GM21367 (cell line): ENCODE measurements around the gene LPCAT2.

Source experiments
- ATAC-seq: cut with Tn5 transposase; IDR thresholded peaks from one replicate; pipeline ENCODE4 v1.9.1; 2021; ENCODE audit not compliant: unreplicated experiment

The LPCAT2 gene

DNA sequence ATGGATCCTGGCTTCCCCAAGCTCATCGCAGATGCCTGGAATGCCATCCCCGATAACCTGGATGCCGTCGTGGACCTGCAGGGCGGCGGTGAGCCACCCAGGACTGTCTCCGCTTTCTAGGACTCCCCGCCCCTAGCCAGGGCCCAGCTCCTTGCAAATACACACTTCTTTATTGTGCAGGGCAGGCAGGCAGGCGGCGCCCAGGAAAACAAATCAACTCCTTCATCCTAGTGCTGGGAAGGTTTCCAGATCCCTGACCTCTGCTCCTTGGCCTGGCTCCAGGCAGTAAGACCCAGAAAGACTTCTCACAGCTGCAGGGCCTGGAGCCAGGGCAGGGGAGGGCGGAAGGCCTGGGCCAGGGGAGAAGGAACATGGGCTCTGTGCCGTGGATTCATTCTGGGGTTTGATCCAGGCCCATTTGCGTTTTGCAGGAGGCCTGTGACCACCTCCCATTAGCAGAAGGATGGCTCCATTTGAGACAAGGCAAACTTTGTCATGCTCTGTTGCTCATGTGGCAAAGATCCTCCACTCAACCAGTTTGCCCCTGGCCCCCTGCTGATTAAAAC lies 6.0 kb upstream of the LPCAT2 start:
- no peak for ATAC-seq

DNA sequence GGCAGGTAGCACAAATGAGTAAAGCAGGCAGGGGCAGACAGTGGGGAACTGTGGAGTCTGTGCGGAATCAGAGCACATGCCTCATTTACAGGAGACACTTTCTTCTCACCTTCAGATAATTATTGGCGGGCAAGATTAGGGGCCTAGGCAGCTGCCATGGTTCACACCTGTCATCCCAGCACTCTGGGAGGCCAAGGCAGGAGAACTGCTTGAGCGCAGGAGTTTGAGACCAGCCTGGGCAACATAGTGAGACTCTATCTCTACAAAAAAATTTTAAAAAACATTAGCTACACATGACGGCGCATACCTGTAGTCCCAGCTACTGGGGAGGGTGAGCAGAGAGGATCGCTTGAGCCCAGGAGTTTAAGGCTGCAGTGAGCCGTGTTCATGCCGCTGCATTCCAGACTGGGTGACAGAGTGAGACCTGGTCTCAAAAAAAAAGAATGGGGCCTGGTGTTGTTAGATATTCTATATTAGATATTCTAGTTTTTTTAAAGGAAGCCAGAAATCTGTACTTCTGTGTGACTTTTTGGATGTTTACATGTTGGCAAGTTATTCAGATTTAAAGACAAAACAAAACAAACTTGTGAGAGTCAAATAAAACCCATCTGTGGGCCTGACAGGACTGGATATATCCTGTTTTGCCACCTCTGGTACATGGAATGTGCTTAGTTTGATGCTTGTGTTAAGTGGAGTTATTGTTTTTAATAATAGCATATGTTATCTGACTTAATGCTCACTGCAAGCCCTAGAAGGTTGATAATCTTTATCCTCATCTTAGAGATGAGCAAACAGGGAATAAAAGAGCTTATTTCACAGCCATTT lies 4.9 kb upstream of the LPCAT2 start:
- no peak for ATAC-seq

DNA sequence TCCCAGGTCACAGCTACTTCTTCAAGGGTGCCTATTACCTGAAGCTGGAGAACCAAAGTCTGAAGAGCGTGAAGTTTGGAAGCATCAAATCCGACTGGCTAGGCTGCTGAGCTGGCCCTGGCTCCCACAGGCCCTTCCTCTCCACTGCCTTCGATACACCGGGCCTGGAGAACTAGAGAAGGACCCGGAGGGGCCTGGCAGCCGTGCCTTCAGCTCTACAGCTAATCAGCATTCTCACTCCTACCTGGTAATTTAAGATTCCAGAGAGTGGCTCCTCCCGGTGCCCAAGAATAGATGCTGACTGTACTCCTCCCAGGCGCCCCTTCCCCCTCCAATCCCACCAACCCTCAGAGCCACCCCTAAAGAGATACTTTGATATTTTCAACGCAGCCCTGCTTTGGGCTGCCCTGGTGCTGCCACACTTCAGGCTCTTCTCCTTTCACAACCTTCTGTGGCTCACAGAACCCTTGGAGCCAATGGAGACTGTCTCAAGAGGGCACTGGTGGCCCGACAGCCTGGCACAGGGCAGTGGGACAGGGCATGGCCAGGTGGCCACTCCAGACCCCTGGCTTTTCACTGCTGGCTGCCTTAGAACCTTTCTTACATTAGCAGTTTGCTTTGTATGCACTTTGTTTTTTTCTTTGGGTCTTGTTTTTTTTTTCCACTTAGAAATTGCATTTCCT lies 3.4 kb upstream of the LPCAT2 start:
- ATAC-seq = no peak

DNA sequence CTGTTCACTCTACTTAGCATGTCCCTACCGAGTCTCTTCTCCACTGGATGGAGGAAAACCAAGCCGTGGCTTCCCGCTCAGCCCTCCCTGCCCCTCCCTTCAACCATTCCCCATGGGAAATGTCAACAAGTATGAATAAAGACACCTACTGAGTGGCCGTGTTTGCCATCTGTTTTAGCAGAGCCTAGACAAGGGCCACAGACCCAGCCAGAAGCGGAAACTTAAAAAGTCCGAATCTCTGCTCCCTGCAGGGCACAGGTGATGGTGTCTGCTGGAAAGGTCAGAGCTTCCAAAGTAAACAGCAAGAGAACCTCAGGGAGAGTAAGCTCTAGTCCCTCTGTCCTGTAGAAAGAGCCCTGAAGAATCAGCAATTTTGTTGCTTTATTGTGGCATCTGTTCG lies 2.8 kb upstream of the LPCAT2 start:
- ATAC-seq = no peak

DNA sequence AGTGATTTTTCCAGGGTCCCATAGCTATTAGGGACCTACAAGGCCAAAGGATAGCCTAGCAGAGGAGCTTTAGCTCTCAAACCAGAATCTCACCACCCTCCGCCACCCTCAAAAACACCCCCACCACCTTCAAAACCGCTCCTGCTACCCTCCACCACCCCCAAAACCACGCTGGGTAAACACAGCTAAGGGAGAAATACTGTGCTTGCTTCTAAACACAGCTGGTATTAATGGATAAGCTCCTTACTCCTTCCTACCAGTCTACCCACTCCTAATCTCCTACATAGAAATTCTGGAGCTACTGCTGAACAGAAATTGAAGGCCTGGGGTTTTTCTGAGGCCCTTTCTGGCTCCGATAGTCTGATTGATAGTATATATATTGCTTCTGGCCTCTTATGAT lies 2.2 kb upstream of the LPCAT2 start:
- ATAC-seq = no peak

DNA sequence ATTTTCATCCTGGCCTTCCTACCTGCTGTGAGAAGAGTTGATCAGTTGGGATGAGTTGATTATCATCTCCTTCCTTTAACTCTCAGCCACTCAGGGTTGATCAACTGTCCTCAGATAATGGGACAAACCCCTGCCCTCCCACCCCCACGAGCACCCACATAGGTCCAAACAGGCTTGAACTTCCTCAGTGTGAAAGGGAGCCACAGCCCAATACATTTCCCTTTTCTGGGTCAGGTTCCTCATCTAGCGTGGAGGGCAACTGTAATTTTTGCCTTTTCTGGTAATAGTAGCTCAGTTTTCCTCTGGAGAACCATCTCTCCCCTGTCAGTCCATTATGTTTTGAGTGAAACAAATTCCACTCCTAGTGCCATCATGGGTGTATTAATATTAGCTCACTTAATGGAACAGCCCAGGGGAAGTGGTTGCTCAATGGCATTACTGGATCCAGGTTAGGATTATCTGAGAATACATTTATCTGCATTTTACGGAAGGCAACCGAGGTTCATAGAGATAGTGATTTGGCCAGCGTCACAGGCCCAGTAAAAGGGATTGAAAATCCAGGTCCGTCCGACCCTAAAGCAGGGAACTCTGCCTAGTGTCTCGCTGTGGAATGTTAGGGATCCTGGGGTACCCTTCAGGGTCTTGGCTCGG lies 476 bp upstream of the LPCAT2 start:
- ATAC-seq = no peak

DNA sequence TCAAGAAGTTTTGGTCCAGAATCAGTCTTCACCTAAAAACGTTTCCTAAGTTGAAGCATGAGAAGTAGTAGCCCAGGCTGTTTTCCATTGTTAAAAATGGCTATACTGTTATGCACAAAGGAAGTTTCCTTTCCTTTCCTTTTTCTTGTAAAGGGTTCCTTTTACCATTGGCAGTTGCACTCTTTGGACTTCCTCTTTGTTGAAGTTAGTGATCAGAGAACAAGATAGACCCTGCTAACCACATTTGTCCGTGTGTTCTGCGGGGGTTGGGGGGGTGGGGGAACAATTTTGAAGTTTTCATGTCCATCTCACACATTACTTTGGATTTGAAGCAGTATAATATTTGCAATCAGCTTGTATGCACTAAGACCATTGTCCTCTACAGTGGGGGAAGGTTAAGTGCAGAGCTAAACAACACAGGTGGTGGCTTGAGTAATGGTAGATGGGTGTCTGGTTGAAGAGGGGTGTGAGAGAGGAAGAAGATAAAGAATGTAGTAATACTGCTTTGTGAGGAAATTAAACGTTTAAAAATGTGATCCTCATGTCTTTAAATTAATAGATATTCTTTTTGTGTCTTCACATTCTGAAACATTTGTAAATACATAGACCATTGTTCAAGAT lies 1.4 kb downstream of the LPCAT2 start:
- ATAC-seq = no peak

DNA sequence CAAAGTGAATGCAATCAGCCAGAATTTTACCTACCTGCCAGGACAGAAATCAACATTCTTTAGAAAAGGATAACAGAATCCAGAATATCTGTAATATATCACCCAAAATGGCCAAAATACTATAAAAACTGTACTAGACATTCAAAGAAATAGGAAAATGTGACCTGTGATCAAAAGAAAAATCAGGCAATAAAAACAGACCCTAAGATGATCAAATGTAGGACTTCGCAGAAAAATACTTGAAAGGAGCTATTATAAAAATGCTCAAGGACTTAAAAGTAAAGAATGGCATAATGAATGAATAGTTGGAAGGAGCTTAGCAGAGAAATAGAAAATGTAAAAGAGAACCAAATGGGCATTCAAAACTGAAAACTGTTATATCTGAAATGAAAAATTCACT lies 4.1 kb downstream of the LPCAT2 start:
- ATAC-seq = no peak

DNA sequence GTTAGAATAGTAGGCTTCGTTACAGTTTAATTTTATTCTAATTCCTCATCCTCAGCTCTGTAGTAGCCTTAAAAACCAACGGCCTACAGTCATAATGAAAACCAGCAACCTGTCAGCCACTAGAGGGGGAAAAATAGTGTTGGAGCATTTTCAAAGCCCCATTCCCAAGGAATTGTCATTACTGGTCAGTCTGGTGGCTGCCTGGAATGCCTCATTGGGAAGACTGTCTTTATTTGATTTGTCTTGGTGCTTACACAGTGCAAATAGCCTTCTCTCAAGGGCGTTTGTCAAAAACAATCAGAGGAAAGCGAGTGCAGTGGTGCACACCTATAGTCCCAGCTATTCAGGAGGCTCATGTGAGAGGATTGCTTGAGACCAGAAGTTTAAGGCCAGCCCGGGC lies 4.7 kb downstream of the LPCAT2 start:
- no peak for ATAC-seq

DNA sequence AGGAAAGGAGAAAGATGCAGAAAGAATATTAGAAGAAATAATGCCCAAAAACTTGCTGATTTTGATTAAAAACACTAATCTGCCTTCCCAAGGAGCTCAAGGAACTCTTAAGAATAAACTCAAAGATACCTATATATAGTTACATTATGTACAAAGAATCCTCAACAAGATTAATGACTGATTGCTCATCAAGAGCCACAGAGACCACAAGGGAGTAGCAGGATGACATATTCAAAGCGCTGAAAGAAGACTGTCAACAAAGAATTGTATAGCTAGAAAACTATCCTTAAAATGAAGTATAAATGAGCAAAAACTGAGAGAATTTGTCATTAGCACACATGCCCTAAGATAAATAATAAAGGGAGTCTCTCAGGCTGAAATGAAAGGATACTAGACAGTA lies 6.2 kb downstream of the LPCAT2 start:
- ATAC-seq = no peak

DNA sequence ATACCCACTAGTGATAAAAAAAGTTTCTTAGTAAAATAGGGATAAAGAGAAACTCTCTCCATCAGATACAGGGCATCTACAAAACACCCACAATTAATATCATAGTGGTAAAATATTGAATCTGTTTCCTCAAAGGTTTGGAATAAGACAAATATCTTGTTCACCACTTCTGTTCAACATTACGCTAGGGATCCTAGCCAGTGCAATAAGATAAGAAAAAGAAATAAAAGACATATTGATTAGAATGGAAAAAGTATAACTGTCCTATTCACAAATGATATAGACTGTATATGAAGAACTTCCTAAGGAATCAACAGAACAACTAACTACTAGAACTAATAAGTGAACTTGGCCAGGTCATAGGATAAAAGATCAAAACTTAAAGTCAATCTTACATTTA lies 12.9 kb downstream of the LPCAT2 start:
- ATAC-seq = no peak

DNA sequence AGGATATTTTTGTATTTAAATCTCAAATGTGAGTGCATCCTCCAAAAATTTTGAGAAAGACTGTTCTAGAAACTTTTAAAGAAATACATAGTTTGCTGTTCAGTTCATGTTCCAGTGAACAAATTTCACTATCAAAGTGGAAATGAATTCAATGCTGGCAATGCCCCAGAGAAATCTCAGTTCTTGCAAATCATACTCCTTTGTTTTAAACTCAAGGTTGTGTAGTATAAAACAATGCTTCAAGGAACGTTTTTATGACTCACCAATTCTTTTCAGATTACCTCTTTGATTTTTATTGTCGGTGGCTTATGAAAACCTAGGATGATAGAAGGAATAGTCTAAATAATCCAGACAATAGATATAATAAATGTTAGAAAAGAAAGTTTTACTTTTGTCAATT lies 17.6 kb downstream of the LPCAT2 start:
- ATAC-seq = no peak

DNA sequence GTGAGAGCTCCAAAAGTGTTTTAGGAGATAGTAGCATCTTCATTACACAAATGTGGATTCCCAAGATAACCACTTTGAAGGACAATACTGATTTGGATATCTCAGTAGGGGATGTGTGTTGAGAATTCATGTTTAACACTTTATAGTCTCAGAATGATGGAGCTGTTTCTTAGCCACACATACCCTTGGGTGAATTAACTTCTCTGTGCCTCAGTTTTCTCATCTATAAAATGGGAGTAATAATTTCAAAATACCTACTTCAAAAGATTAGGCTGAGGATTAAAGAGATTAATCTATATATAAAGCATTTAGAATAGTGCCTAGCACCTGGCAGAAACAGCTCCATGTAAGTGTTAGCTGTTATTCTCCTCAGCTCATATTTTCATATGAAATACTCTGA lies 19.0 kb downstream of the LPCAT2 start:
- no peak for ATAC-seq

DNA sequence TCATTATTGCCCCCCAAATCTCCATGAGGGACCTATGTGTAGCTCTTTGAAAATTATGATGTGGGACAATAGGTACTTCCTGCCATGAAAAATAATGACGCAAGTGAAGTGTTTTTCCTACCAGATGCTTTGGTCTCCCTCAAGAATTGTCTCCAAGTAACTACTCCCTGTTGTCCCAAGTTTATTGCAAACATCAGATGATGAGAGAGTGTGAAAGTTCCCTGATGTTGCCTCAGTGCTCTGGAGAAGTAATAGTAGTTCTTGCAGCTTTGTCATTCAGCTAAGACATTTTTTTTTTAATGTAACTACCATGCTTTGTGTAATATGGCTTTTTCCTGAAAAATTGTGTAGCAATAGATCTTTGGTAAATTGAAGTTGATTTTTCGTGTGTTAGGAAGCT lies 20.1 kb downstream of the LPCAT2 start:
- no peak for ATAC-seq

DNA sequence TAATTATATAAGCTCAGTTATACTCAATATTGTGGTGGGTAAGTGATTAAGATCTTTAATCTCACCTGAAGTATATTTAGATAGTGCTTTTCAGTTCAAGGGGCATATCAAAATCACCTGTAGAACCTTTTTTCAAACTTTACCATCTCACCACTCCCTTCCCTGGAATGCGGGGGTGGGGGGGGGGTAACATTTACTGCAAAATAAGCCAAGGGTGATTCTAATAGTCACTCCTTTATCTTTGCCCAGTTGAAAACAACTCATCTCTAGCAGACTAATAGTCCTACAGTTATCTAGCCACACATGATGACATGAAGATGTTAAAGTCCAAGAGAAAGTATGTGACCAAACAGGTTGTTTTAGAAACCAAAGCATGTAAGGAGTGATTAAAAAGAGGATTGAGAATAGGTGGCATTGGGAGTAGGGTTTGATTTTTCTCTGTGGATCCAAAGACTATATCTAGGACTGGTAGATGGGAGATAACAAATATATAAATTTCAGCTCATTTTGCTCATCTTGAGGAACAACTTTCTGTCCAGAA lies 21.5 kb downstream of the LPCAT2 start:
- ATAC-seq = no peak

DNA sequence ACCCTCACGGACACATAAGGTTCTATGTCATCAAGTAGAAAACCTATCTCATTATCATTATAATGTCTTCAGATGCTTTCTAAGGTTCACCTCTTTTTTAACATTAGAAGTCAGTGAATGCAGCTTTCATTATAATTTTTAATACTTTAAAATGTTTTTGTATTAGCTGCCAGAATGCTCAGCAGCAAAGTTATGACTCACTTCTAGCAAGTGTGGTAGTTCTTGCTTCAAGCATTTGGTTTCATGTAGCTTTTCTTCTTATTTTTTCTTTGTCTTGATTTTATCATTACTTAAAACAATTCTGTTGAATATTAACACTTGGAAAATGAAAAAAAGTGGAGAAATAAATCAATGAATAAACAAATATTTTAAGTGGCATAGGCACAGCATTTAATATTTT lies 23.4 kb downstream of the LPCAT2 start:
- no peak for ATAC-seq

DNA sequence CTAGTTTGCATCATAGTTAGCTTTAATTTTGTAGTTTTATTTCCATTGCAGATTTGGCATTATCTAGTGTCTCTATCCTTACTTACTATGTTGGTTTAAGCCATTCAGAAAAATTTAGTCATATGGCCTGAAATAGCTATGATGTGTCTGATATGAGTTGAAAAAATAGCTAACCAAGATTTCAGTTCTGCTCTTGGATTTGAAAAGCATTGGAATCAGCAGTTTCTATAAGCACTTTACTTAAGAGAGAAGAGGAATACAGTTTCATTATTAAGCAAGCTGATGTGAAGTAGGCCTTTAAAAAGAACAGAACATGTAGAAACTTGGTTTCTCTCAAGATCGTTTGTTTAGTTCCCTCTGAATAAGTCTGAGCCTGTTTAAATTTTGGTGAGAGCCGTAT lies 25.9 kb downstream of the LPCAT2 start:
- ATAC-seq = no peak

DNA sequence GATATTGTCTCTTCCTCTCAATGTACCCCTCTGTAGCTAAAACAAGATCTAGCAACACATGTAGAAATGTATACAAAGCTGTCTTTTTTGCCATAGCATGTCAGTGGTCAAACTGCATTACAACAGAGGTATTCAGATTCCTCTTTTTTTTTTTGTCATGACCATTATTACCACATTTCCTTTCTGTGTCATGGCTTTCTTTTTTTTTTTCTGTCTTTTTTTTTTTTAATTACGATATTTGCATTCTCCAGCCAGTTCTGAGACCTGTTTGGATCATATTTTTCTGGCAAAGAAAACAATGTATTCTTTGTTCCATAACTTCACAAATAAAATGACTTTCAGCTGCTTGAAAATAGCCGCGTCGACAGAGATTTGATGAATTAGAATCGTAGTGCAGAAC lies 30.2 kb downstream of the LPCAT2 start:
- ATAC-seq = no peak

DNA sequence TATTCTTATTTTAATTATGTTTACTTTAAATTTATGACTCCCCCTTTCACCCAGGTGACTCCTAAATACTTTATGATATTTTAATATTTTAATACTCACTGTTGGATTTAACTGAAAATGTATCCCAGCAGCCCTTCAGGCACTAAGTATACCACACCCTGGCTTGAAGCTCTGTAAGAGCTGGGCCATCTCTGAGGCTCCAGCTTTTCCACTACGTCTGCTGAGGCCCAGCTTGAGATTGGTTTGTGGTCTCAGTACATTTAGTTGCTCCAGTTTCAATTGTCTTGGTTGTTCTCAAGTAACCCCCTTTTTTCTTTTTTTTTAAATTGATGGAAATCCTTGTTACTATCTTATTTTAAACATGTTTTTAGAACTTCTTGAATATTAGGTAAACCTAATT lies 30.6 kb downstream of the LPCAT2 start:
- no peak for ATAC-seq

DNA sequence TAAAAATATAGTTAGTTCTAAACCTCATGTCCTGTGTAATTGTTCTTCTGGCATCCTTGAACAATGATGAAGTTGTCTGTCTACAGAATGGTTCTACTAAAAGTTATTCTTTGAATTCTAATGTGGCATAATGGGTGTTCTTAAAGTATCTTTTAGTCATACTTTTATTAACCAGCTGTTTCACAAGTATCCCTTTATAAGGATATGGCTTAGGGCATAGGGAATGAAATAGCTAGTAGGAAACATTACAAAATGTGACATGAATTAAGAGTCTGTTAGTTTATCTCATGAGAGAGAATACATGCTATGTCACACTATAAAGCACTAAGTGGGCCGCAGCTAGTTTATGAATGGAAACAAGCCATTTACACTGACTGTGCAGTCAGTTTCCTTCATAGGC lies 31.3 kb downstream of the LPCAT2 start:
- ATAC-seq = no peak

DNA sequence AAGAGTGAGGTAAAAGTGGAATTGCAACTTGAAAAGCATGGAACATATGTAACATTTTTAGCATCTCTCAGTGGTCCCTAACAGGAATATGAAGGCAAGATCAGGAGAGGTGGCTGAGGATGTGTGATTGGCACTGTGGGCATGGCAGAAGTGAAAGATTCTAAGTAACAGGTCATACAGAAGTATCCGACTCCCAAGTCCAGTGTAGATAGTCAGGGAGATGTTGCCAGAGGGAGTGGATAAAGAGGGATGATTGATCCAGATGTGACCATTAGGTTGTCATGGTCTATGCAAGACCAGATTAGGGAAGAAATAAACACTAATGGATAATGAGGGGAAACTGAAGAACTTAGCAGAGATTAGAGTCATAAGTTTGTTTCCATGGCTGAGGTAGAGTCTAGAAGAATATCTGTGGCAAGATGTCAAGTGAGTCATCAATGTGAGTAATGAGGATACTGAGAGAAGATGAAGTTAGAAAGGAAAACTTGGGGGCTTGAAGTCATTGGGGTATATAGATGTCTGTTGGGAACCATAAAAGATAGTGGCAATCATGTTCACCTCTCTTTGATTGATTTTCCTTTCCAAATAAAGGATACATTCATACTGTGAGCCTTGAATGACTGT lies 33.7 kb downstream of the LPCAT2 start:
- ATAC-seq = no peak
